Measurements from ENCODE around the gene PRDM5.
"Not testable (repeated sequence)": the region's sequence is repeated elsewhere in the genome, so short reads cannot be mapped to it uniquely, and the experiment has no call there.

PRDM5 gene

DNA sequence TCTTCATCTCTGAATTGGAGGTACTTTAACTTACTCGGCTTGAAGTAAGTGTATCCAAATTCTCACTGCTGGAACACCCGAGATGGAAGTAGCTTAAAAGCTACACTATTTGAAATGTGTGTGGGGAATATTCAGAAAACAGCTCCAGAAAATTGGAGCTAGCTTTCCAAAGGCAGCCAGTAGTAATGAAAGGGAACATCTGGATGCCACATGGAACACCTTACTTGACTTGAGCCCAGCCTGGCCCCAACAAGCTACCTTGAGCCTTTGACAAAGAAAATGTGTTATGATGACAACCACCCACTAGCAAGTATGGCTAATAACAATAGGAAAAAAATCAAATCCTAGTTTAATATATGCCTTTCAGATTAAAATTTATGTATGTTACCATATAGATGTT lies 161.5 kb downstream of the PRDM5 start:
- no peak for DNase-seq (ENCODE audit: insufficient read length, low spot score)
- no peak for FAIRE-seq
- no peak for TF ChIP-seq POU2F2 (IDR thresholded peaks at IDR 0.05; ENCODE audit: low read depth, low read length)
- no peak for TF ChIP-seq SPI1 (IDR thresholded peaks at IDR 0.05; ENCODE audit: low read depth, low read length)
- TF ChIP-seq POLR2A (IDR thresholded peaks at IDR 0.05; ENCODE audit: low read depth, low read length) = no peak
- no peak for TF ChIP-seq TAF1 (IDR thresholded peaks at IDR 0.05; ENCODE audit: low read depth, low read length)
- TF ChIP-seq POLR2AphosphoS5 (IDR thresholded peaks at IDR 0.05; ENCODE audit: low read depth, low read length) = no peak
- TF ChIP-seq PAX5 (IDR thresholded peaks at IDR 0.05; ENCODE audit: insufficient read depth, low read length, severe bottlenecking) = no peak

GRCh38 chr4:120760047-120760446 lies 162.5 kb downstream of the PRDM5 start:
- no peak for FAIRE-seq

GRCh38 chr4:120755864-120756263 lies 166.7 kb downstream of the PRDM5 start:
- DNase-seq (ENCODE audit: insufficient read length, low spot score) = no peak
- no peak for FAIRE-seq
- TF ChIP-seq POU2F2 (IDR thresholded peaks at IDR 0.05; ENCODE audit: low read depth, low read length) = no peak
- no peak for TF ChIP-seq POLR2AphosphoS5 (IDR thresholded peaks at IDR 0.05; ENCODE audit: low read depth, low read length)
- no peak for TF ChIP-seq POLR2A (IDR thresholded peaks at IDR 0.05; ENCODE audit: low read depth, low read length)
- no peak for TF ChIP-seq PAX5 (IDR thresholded peaks at IDR 0.05; ENCODE audit: insufficient read depth, low read length, severe bottlenecking)
- no peak for TF ChIP-seq TAF1 (IDR thresholded peaks at IDR 0.05; ENCODE audit: low read depth, low read length)
- no peak for TF ChIP-seq SPI1 (IDR thresholded peaks at IDR 0.05; ENCODE audit: low read depth, low read length)

More at GRCh38 chr4:120760047-120760446, 162.5 kb downstream of the PRDM5 start:
- TF ChIP-seq POLR2A (IDR thresholded peaks at IDR 0.05; ENCODE audit: low read depth, low read length) (no peak), PAX5 (IDR thresholded peaks at IDR 0.05; ENCODE audit: insufficient read depth, low read length, severe bottlenecking) (no peak), POLR2AphosphoS5 (IDR thresholded peaks at IDR 0.05; ENCODE audit: low read depth, low read length) (no peak), SPI1 (IDR thresholded peaks at IDR 0.05; ENCODE audit: low read depth, low read length) (no peak), TAF1 (IDR thresholded peaks at IDR 0.05; ENCODE audit: low read depth, low read length) (no peak), POU2F2 (IDR thresholded peaks at IDR 0.05; ENCODE audit: low read depth, low read length) (no peak)
- no peak for DNase-seq (ENCODE audit: insufficient read length, low spot score)

- no peak for FAIRE-seq
- DNase-seq (ENCODE audit: insufficient read length, low spot score) = no peak
- TF ChIP-seq PAX5 (IDR thresholded peaks at IDR 0.05; ENCODE audit: insufficient read depth, low read length, severe bottlenecking) = no peak
- TF ChIP-seq TAF1 (IDR thresholded peaks at IDR 0.05; ENCODE audit: low read depth, low read length) = no peak
- no peak for TF ChIP-seq POLR2A (IDR thresholded peaks at IDR 0.05; ENCODE audit: low read depth, low read length)
- no peak for TF ChIP-seq POLR2AphosphoS5 (IDR thresholded peaks at IDR 0.05; ENCODE audit: low read depth, low read length)
These were observed 167.9 kb downstream of the PRDM5 start for GRCh38 chr4:120754590-120754989.

DNA sequence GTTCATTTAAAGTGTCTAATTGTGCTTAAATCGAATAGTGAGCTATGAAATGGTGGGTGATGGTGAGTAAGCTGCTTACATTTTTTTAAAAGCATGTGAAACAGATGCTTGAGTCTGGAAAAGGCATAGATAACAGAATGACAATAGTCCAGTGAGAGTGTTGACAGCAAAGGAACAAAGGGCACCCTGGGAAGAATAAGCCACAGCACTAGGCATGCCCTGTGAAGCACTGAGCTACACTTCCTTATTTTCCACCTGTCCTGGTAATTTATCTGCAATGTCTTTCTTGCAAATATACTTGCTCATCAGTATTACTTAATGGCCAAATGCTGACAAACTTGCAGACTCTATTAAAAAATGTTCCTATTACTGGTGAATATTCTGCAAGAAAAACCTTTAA lies 168.7 kb downstream of the PRDM5 start:
- TF ChIP-seq SPI1 (IDR thresholded peaks at IDR 0.05; ENCODE audit: low read depth, low read length) (peak; percentile 29; the same call in 1 of the 2 replicates), POU2F2 (IDR thresholded peaks at IDR 0.05; ENCODE audit: low read depth, low read length) (no peak)
- FAIRE-seq = no peak
- no peak for DNase-seq (ENCODE audit: insufficient read length, low spot score)

GRCh38 chr4:120750152-120750525 lies 172.4 kb downstream of the PRDM5 start:
- DNase-seq (ENCODE audit: insufficient read length, low spot score) (no peak), FAIRE-seq (no peak)
- TF ChIP-seq SPI1 (IDR thresholded peaks at IDR 0.05; ENCODE audit: low read depth, low read length) (no peak), TAF1 (IDR thresholded peaks at IDR 0.05; ENCODE audit: low read depth, low read length) (no peak), POLR2AphosphoS5 (IDR thresholded peaks at IDR 0.05; ENCODE audit: low read depth, low read length) (no peak), PAX5 (IDR thresholded peaks at IDR 0.05; ENCODE audit: insufficient read depth, low read length, severe bottlenecking) (no peak), POU2F2 (IDR thresholded peaks at IDR 0.05; ENCODE audit: low read depth, low read length) (no peak), POLR2A (IDR thresholded peaks at IDR 0.05; ENCODE audit: low read depth, low read length) (no peak)

DNA sequence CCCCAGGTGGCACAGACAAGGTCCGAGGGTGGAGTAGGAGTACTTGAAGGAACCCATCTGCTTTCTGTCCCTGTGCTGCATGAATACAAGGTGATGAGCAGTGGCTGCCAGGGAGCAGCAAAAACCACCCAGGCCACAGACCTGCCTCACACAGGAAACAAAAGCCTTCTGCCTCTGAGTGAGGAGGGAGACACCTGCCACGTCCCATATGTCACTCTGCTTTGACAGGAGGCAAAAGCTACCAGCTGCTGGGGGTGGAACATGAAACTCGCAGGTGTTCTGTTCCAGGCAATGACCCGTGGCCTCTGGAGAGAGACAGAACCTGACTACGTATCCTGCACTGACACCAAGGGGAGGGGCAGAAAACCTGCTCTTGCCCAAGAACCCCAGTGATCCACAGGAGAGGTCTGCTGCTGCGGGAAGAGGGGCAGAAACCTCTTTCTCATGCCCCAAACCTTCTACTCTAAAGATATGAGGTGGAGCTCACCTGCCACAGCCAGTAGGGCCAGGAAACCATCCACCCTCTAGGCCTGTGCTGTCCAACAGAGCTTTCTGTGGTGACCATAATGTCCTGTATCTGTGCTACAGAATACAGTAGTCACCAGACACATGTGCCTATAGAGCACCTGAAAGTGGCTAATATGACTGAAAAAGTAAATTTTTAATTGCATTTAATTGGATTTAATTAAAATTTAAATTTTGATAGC lies 172.9 kb downstream of the PRDM5 start:
- TF ChIP-seq POLR2A (IDR thresholded peaks at IDR 0.05; ENCODE audit: low read depth, low read length) (no peak), TAF1 (IDR thresholded peaks at IDR 0.05; ENCODE audit: low read depth, low read length) (no peak), PAX5 (IDR thresholded peaks at IDR 0.05; ENCODE audit: insufficient read depth, low read length, severe bottlenecking) (no peak), POU2F2 (IDR thresholded peaks at IDR 0.05; ENCODE audit: low read depth, low read length) (no peak), SPI1 (IDR thresholded peaks at IDR 0.05; ENCODE audit: low read depth, low read length) (no peak), POLR2AphosphoS5 (IDR thresholded peaks at IDR 0.05; ENCODE audit: low read depth, low read length) (no peak)
- FAIRE-seq (peak; percentile 65), DNase-seq (ENCODE audit: insufficient read length, low spot score) (no peak)

GRCh38 chr4:120741636-120742035 lies 180.9 kb downstream of the PRDM5 start:
- FAIRE-seq; DNase-seq (ENCODE audit: insufficient read length, low spot score): not testable (repeated sequence)

GRCh38 chr4:120736312-120736711 lies 186.2 kb downstream of the PRDM5 start:
- TF ChIP-seq SPI1 (IDR thresholded peaks at IDR 0.05; ENCODE audit: low read depth, low read length) (no peak), POU2F2 (IDR thresholded peaks at IDR 0.05; ENCODE audit: low read depth, low read length) (no peak), TAF1 (IDR thresholded peaks at IDR 0.05; ENCODE audit: low read depth, low read length) (no peak), PAX5 (IDR thresholded peaks at IDR 0.05; ENCODE audit: insufficient read depth, low read length, severe bottlenecking) (no peak), POLR2A (IDR thresholded peaks at IDR 0.05; ENCODE audit: low read depth, low read length) (no peak), POLR2AphosphoS5 (IDR thresholded peaks at IDR 0.05; ENCODE audit: low read depth, low read length) (no peak)
- FAIRE-seq (no peak), DNase-seq (ENCODE audit: insufficient read length, low spot score) (no peak)

- no peak for DNase-seq (ENCODE audit: insufficient read length, low spot score)
- no peak for FAIRE-seq
- TF ChIP-seq SPI1 (IDR thresholded peaks at IDR 0.05; ENCODE audit: low read depth, low read length) = no peak
- no peak for TF ChIP-seq PAX5 (IDR thresholded peaks at IDR 0.05; ENCODE audit: insufficient read depth, low read length, severe bottlenecking)
- no peak for TF ChIP-seq TAF1 (IDR thresholded peaks at IDR 0.05; ENCODE audit: low read depth, low read length)
- no peak for TF ChIP-seq POLR2A (IDR thresholded peaks at IDR 0.05; ENCODE audit: low read depth, low read length)
- no peak for TF ChIP-seq POLR2AphosphoS5 (IDR thresholded peaks at IDR 0.05; ENCODE audit: low read depth, low read length)
- no peak for TF ChIP-seq POU2F2 (IDR thresholded peaks at IDR 0.05; ENCODE audit: low read depth, low read length)
These were observed 188.6 kb downstream of the PRDM5 start for GRCh38 chr4:120733968-120734367.

All from GM12891 (cell line).